Thyroid gland (tissue), 4 donors: ENCODE results near the gene IL17C.

Experiments used
- CTCF ChIP-seq, 6 experiments: fragments of 200-600 bp in 3 of 6; fragments of 450-650 bp in 3 of 6; sonication (generic) in 3 of 6; IDR thresholded peaks; one replicate each; pipeline ENCODE4 v1.5.1; 2016 to 2019; ENCODE audit warnings: antibody characterized with exemption in 6 of 6, mild to moderate bottlenecking in 2 of 6, inconsistent platforms in 1 of 6, moderate library complexity in 1 of 6
- POLR2A ChIP-seq, 2 donors: fragments of 450-650 bp; IDR thresholded peaks; one replicate each; pipeline ENCODE4 v1.6.1; 2017; ENCODE audit warnings: antibody characterized with exemption in 2 of 2, mild to moderate bottlenecking in 2 of 2, moderate library complexity in 1 of 2

- TF ChIP-seq CTCF (IDR thresholded peaks at IDR 0.05): no peak
- peak in 1 of 2 donors; percentile 2 for TF ChIP-seq POLR2A (IDR thresholded peaks at IDR 0.05)
Measured at GRCh38 chr16:88651276-88651988, 13.1 kb downstream of the IL17C start.
